GM12878 (cell line): ENCODE data around the gene OR2V1. TPM values are rescaled to one million over a fixed set of nuclear protein-coding genes. Genes with fewer than 3 reads are reported as not detected.
A peak's percentile ranks its signal among the peaks of the same experiment; 100 is the strongest.
"Not testable (repeated sequence)": the region's sequence is repeated elsewhere in the genome, so short reads cannot be mapped to it uniquely, and the experiment has no call there.

Experiments used
- ATAC-seq: fragments of 200-7000 bp; cut with Tn5 transposase; 3 replicates; pipeline ENCODE4 v1.9.1; 2020; ENCODE audit warnings: mild to moderate bottlenecking, moderate library complexity
- BruUV-seq: library from RNA; stranded (reverse); fragments of 400-500 nt; replicated peaks from 2 replicates; lab custom pipeline; 2021; lab: Mats Ljungman, UMichigan
- CTCF ChIA-PET: fragments of 300-600 bp; sonication (Branson Sonifier 250); formaldehyde crosslinking; extraction: SDS; loops from one replicate; lab custom pipeline; 2021; ENCODE audit warnings: inconsistent platforms; lab: Yijun Ruan, JAX
- POLR2A ChIA-PET: fragments of 350-600 bp; formaldehyde crosslinking; extraction: SDS; loops from one replicate; lab custom pipeline; 2021; ENCODE audit warnings: inconsistent platforms; lab: Charles Lee
- RAD21 ChIA-PET: fragments of 300-600 bp; sonication (Branson Sonifier 250); formaldehyde crosslinking; loops from one replicate; lab custom pipeline; 2023; ENCODE audit warnings: antibody characterized with exemption; ENCODE audit not compliant: unreplicated experiment; lab: Charles Lee
- SMC1A ChIA-PET: fragments of 300-600 bp; sonication (Branson Sonifier 250); formaldehyde crosslinking; loops from one replicate; lab custom pipeline; 2023; ENCODE audit not compliant: unreplicated experiment, uncharacterized antibody; lab: Charles Lee
- DNase-seq: peaks from one replicate; pipeline ENCODE4 v3.0.0-alpha.2; 2011; ENCODE audit warnings: low read depth, low spot score
- FAIRE-seq: peaks from 3 replicates; lab custom pipeline; 2011; peaks lifted over from hg19 to GRCh38; lab: Jason Lieb, UNC
- H2AFZ ChIP-seq: 2 replicates; pipeline ENCODE4 v1.6.0; 2011; ENCODE audit warnings: low read depth, low read length, control low read depth; ENCODE audit not compliant: control insufficient read depth
- H3K27ac ChIP-seq: 2 replicates; pipeline ENCODE4 v1.5.1; 2011; ENCODE audit warnings: control low read depth; ENCODE audit not compliant: control insufficient read depth, insufficient read depth
- H3K27me3 ChIP-seq, 2 experiments: replicated peaks in 1 of 2; 2 replicates each; pipeline versions ENCODE4 v1.6.0 to v1.6.1; 2011; ENCODE audit warnings: low read length in 1 of 2; ENCODE audit not compliant: control insufficient read depth in 2 of 2, insufficient read depth in 2 of 2
- H3K36me3 ChIP-seq, 2 experiments: 2 replicates each; pipeline ENCODE4 v1.5.1; 2011; ENCODE audit warnings: low read length in 1 of 2; ENCODE audit not compliant: control insufficient read depth in 2 of 2, insufficient read depth in 2 of 2
- H3K4me1 ChIP-seq: 2 replicates; pipeline ENCODE4 v1.6.1; 2011; ENCODE audit warnings: mild to moderate bottlenecking, low read length, moderate library complexity, mixed read lengths; ENCODE audit not compliant: control insufficient read depth, insufficient read depth
- H3K4me2 ChIP-seq: 2 replicates; pipeline ENCODE4 v1.6.0; 2011; ENCODE audit warnings: control low read depth; ENCODE audit not compliant: control insufficient read depth, insufficient read depth
- H3K4me3 ChIP-seq: fragments of 200-600 bp; sonication (generic); 2 replicates; pipeline ENCODE4 v1.5.1; 2016
- H3K79me2 ChIP-seq: 2 replicates; pipeline ENCODE4 v1.6.0; 2011; ENCODE audit warnings: low read length; ENCODE audit not compliant: control insufficient read depth, insufficient read depth
- H3K9ac ChIP-seq: 2 replicates; pipeline ENCODE4 v1.8.0; 2011; ENCODE audit warnings: low read length, control low read depth, mixed read lengths; ENCODE audit not compliant: control insufficient read depth, insufficient read depth
- H3K9me3 ChIP-seq: replicated peaks from 3 replicates; pipeline ENCODE4 v1.5.1; 2011; ENCODE audit warnings: mild to moderate bottlenecking, low read length; ENCODE audit not compliant: control insufficient read depth, insufficient read depth
- H4K20me1 ChIP-seq: 2 replicates; pipeline ENCODE4 v1.6.0; 2011; ENCODE audit not compliant: control insufficient read depth, insufficient read depth
- MEF2B ChIP-seq: fragments of 450-650 bp; IDR thresholded peaks from 2 replicates; pipeline ENCODE4 v1.6.1; 2018; ENCODE audit warnings: mild to moderate bottlenecking, moderate library complexity; ENCODE audit not compliant: partially characterized antibody, poor library complexity, severe bottlenecking
- WGBS: methylation state at CpG from one replicate; pipeline ENCODE4 v1.1.6; 2016; ENCODE audit warnings: low lambda C conversion rate; ENCODE audit not compliant: insufficient replicate concordance, insufficient coverage; ENCODE audit errors: missing lambda C conversion rate; 5-methylcytosine and 5-hydroxymethylcytosine counted together
- in situ Hi-C: fragments of 300-500 bp; cut with MboI; formaldehyde crosslinking; loops from 9 replicates; pipeline ENCODE4 v1.14.3; 2018; ENCODE audit warnings: mixed read lengths
- intact Hi-C: fragments of 100-400 bp; cut with micrococcal nuclease; formaldehyde crosslinking; loops from one replicate; pipeline ENCODE4 v1.14.2; 2022; ENCODE audit not compliant: unreplicated experiment
- polyA plus RNA-seq, 11 experiments: library from polyadenylated mRNA; depleted of rRNA in 4 of 11; unstranded in 6 of 11; stranded (reverse) in 5 of 11; fragments of >200 nt; fragmentation: Nextera tagmentation in 4 of 11; fragmentation: Illumina TruSeq in 1 of 11; extraction: Ambion mirVana in 4 of 11; extraction: Trizol in 1 of 11; gene quantifications; 1 replicate in 1 of 11; 2 replicates in 10 of 11; pipeline versions ENCODE4 v1.2.1 to v1.2.3, GENCODE V29; 2011 to 2016; ENCODE audit warnings: inconsistent platforms in 2 of 11, missing spikeins in 2 of 11, low read depth in 1 of 11
- total RNA-seq, 4 experiments: library from RNA; depleted of rRNA in 3 of 4; stranded (reverse); fragments of >200 nt in 3 of 4; fragmentation: Illumina TruSeq in 1 of 4; extraction: Trizol in 1 of 4; gene quantifications; 2 replicates each; pipeline versions ENCODE4 v1.2.1 to v1.2.3, GENCODE V29; 2013 to 2021

Gene OR2V1
- total and polyA plus RNA-seq, 10 of the 15 experiments (the other 5 are each of a cell fraction or from before 2014, with no cell fraction given): 0.20 to 4.4 TPM; not detected in 8

DNA sequence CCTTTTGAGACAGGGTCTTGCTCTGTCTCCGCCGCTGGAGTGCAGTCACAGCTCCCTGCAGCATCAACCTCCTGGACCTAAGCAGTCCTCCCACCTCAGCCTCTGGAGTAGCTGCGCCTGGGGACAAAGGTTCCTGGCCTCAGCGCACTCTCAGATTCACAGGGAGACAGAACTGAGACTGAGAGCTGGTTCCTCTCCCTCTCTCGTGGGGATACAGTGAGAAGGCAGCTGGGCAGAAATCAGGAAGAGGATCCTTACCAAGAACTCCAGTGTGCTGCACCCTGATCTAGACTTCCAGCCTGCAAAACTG is 26.8 kb downstream of the OR2V1 start:
- H3K4me2 ChIP-seq, DNase-seq, H3K79me2 ChIP-seq, SMC1A ChIA-PET, H3K9ac ChIP-seq, H3K4me3 ChIP-seq, H3K27me3 ChIP-seq, POLR2A ChIA-PET, H3K27ac ChIP-seq, H3K4me1 ChIP-seq, FAIRE-seq, H3K9me3 ChIP-seq, H3K36me3 ChIP-seq, H4K20me1 ChIP-seq, H2AFZ ChIP-seq, BruUV-seq, CTCF ChIA-PET, ATAC-seq, in situ Hi-C loops: not testable (repeated sequence)
- intact Hi-C loops: loop anchor here (10.0 kb wide), 1 partner anchor 51 kb away; no protein-coding TSS in a partner anchor
- WGBS: 28% methylated on average over 5 of the region's 5 CpGs
- RAD21 ChIA-PET: interaction anchor here (1.2 to 1.6 kb wide), 2 partner anchors 37 to 52 kb away, joined by 3 read pairs; no protein-coding TSS in a partner anchor
- TF ChIP-seq MEF2B: peak; percentile 54

DNA sequence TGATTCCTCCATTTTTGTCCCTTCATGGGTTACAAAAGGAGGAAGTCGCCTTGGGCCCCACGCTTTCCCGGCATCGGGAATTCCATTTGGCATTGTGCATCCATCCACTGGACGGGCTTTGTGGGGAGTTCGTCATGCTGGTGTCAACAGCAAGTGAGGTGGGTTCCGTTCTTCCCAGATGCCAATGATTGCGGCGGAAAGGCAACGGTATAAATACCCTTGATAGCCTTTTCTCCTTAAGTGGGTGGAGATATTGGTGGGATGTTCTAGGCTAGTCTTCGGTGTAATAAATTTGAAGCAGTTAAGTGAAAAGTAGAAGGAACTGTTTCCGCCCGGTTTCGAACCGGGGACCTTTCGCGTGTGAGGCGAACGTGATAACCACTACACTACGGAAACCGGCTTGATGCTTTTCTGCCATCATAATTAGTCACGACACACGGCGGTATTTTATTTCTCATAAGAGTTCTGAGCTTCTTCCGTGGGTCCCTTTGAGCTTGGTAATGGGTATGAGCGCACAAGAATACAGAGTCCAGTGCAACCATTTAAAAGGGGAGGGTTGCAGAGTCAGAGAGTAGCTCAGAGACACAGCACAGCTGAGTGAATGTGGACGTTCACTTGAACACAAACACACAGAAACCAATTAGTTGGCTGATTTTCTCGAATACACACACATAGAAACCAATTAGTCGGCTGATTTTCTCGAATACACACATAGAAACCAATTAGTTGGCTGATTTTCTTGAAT is 28.9 kb downstream of the OR2V1 start:
- H3K4me3 ChIP-seq, DNase-seq, H3K79me2 ChIP-seq, H3K4me2 ChIP-seq, BruUV-seq, H3K4me1 ChIP-seq, in situ Hi-C loops, H4K20me1 ChIP-seq, H3K36me3 ChIP-seq, H3K9ac ChIP-seq, POLR2A ChIA-PET, H3K9me3 ChIP-seq, SMC1A ChIA-PET, H3K27ac ChIP-seq, CTCF ChIA-PET, RAD21 ChIA-PET, H3K27me3 ChIP-seq, H2AFZ ChIP-seq: not testable (repeated sequence)
- ATAC-seq (peak; percentile 61), FAIRE-seq (peak; percentile 78)
- WGBS: no CpG with 5 or more reads among the region's 30 CpGs
- intact Hi-C loops: loop anchor here (10.0 kb wide), 1 partner anchor 53 kb away; no protein-coding TSS in a partner anchor

DNA sequence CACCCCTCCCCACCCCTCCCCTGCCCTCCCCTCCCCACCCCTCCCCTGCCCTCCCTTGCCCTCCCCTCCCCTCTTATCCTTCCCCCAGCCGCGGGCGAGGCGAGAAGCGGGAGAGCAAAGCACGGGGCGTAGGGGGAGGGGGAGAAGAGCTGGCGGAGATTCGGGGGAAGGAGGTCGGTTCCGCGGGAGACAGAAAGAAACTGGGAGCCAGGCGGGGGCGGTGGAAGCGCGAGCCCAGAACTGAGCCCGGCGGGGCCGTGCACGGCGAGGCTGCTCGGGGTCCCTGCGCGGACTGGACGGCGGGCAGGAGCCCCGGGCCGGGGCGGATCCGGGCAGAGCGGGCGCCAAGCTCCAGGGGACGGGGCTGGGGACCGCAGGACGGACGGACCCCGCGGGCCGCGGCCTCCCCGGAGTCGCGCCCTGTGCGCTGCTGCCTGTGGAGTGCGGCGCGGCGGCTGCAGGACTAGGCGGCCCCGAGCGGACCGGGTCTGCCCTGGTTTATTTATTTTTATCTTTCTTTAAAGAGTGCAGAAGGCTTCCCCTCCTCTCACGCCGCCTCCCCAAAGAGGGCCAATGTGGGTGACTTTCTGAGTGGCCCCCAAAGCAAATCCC is 29.8 kb downstream of the OR2V1 start:
- POLR2A ChIA-PET, SMC1A ChIA-PET, H3K4me3 ChIP-seq, H3K27ac ChIP-seq, RAD21 ChIA-PET, H3K9me3 ChIP-seq, H3K36me3 ChIP-seq, H2AFZ ChIP-seq, H3K9ac ChIP-seq, in situ Hi-C loops, H3K4me1 ChIP-seq, H4K20me1 ChIP-seq, DNase-seq, FAIRE-seq, ATAC-seq, H3K27me3 ChIP-seq, BruUV-seq, CTCF ChIA-PET, H3K4me2 ChIP-seq, H3K79me2 ChIP-seq: not testable (repeated sequence)
- intact Hi-C loops: loop anchor here (10.0 kb wide), 1 partner anchor 54 kb away; no protein-coding TSS in a partner anchor
- WGBS: no CpG with 5 or more reads among the region's 54 CpGs
